HEK293 (cell line): ENCODE results near the gene RO60.

ENCODE experiments used
- CTCF ChIA-PET: fragments of 350-600 bp; formaldehyde crosslinking; extraction: SDS; loops from one replicate; lab custom pipeline; 2021; ENCODE audit warnings: antibody characterized with exemption; lab: Yijun Ruan, JAX
- POLR2A ChIA-PET: fragments of 300-600 bp; formaldehyde crosslinking; extraction: SDS; loops from one replicate; lab custom pipeline; 2020; ENCODE audit warnings: antibody characterized with exemption, inconsistent platforms; lab: Yijun Ruan, JAX
- H3K27ac ChIP-seq: fragments of 200-500 bp; sonication (Bioruptor generic); 2 replicates; pipeline ENCODE4 v1.5.1; 2014; ENCODE audit warnings: low read depth, low read length, control low read depth, inconsistent platforms; ENCODE audit errors: extremely low read depth
- H3K36me3 ChIP-seq, 2 experiments: fragments of 200-500 bp in 1 of 2; sonication (Bioruptor generic) in 1 of 2; 1 replicate in 1 of 2; 2 replicates in 1 of 2; pipeline ENCODE4 v1.5.1; 2014 to 2017; ENCODE audit warnings: inconsistent platforms in 2 of 2, low read length in 2 of 2; ENCODE audit not compliant: control insufficient read depth in 2 of 2, insufficient read depth in 1 of 2
- H3K4me1 ChIP-seq: fragments of 200-500 bp; sonication (Bioruptor generic); 2 replicates; pipeline ENCODE4 v1.5.1; 2014; ENCODE audit warnings: mild to moderate bottlenecking, low read length, inconsistent platforms; ENCODE audit not compliant: control insufficient read depth, insufficient read depth
- H3K4me3 ChIP-seq: 2 replicates; pipeline ENCODE4 v1.5.1; 2011; ENCODE audit warnings: low read depth, mild to moderate bottlenecking, control low read depth, low read length, moderate library complexity
- H3K9me3 ChIP-seq: fragments of 200-500 bp; sonication (Bioruptor generic); 2 replicates; pipeline ENCODE4 v1.5.1; 2014; ENCODE audit warnings: low read depth, low read length, inconsistent platforms; ENCODE audit not compliant: control insufficient read depth, insufficient read depth
- BCL11A ChIP-seq: fragments of 450-650 bp; formaldehyde crosslinking; IDR thresholded peaks from 2 replicates; pipeline ENCODE4 v1.5.1; 2016; ENCODE audit warnings: low read depth, missing biosample characterization, missing genetic modification characterization
- ELK4 ChIP-seq: IDR thresholded peaks from 2 replicates; pipeline ENCODE4 v1.6.1; 2011; ENCODE audit warnings: mild to moderate bottlenecking, low read depth, low read length, borderline replicate concordance
- FEZF1 ChIP-seq: fragments of 450-650 bp; formaldehyde crosslinking; IDR thresholded peaks from 2 replicates; pipeline ENCODE4 v1.5.1; 2016; ENCODE audit warnings: missing biosample characterization, missing genetic modification characterization
- HOXD13 ChIP-seq: sonication (generic); formaldehyde crosslinking; IDR thresholded peaks from 2 replicates; pipeline ENCODE4 v1.8.0; 2022; ENCODE audit warnings: missing genetic modification reagents, borderline replicate concordance
- KLF1 ChIP-seq: fragments of 450-650 bp; formaldehyde crosslinking; IDR thresholded peaks from 2 replicates; pipeline ENCODE4 v1.5.1; 2016; ENCODE audit warnings: missing biosample characterization, missing genetic modification characterization
- KLF9 ChIP-seq: fragments of 450-650 bp; formaldehyde crosslinking; IDR thresholded peaks from 2 replicates; pipeline ENCODE4 v1.5.1; 2016; ENCODE audit warnings: missing biosample characterization, missing genetic modification characterization, low read depth
- MYNN ChIP-seq: fragments of 450-650 bp; formaldehyde crosslinking; IDR thresholded peaks from 2 replicates; pipeline ENCODE4 v1.5.1; 2016; ENCODE audit warnings: missing biosample characterization, missing genetic modification characterization, borderline replicate concordance
- OSR2 ChIP-seq: fragments of 450-650 bp; formaldehyde crosslinking; IDR thresholded peaks from 2 replicates; pipeline ENCODE4 v1.5.1; 2016; ENCODE audit warnings: missing biosample characterization, missing genetic modification characterization
- REPIN1 ChIP-seq: fragments of 450-650 bp; formaldehyde crosslinking; IDR thresholded peaks from 2 replicates; pipeline ENCODE4 v1.5.1; 2017; ENCODE audit warnings: missing biosample characterization, missing genetic modification characterization, low read depth
- SCRT2 ChIP-seq: fragments of 450-650 bp; formaldehyde crosslinking; IDR thresholded peaks from 2 replicates; pipeline ENCODE4 v1.5.1; 2016; ENCODE audit warnings: missing biosample characterization, missing genetic modification characterization
- ZBTB20 ChIP-seq: fragments of 450-650 bp; formaldehyde crosslinking; IDR thresholded peaks from 2 replicates; pipeline ENCODE4 v1.5.1; 2016; ENCODE audit warnings: missing biosample characterization, missing genetic modification characterization
- ZBTB7A ChIP-seq: fragments of 450-650 bp; formaldehyde crosslinking; IDR thresholded peaks from 2 replicates; pipeline ENCODE4 v1.5.1; 2016; ENCODE audit warnings: low read depth, missing biosample characterization, missing genetic modification characterization
- ZBTB8A ChIP-seq: fragments of 450-650 bp; formaldehyde crosslinking; IDR thresholded peaks from 2 replicates; pipeline ENCODE4 v1.5.1; 2016; ENCODE audit warnings: missing biosample characterization, missing genetic modification characterization
- ZNF16 ChIP-seq: fragments of 450-650 bp; formaldehyde crosslinking; IDR thresholded peaks from 2 replicates; pipeline ENCODE4 v1.5.1; 2016; ENCODE audit warnings: low read depth, missing biosample characterization, missing genetic modification characterization
- ZNF169 ChIP-seq: fragments of 450-650 bp; formaldehyde crosslinking; IDR thresholded peaks from 2 replicates; pipeline ENCODE4 v1.5.1; 2016; ENCODE audit warnings: missing biosample characterization, missing genetic modification characterization
- ZNF211 ChIP-seq: fragments of 450-650 bp; formaldehyde crosslinking; IDR thresholded peaks from 2 replicates; pipeline ENCODE4 v1.5.1; 2016; ENCODE audit warnings: low read depth, missing biosample characterization, missing genetic modification characterization
- ZNF335 ChIP-seq: fragments of 450-650 bp; formaldehyde crosslinking; conservative IDR thresholded peaks from 2 replicates; pipeline ENCODE4 v1.5.1; 2016; ENCODE audit warnings: missing biosample characterization, missing genetic modification characterization
- ZNF510 ChIP-seq: fragments of 450-650 bp; formaldehyde crosslinking; IDR thresholded peaks from 2 replicates; pipeline ENCODE4 v1.5.1; 2018; ENCODE audit warnings: mild to moderate bottlenecking, missing genetic modification characterization, missing biosample characterization; ENCODE audit not compliant: insufficient replicate concordance
- ZNF530 ChIP-seq: fragments of 450-650 bp; formaldehyde crosslinking; IDR thresholded peaks from 2 replicates; pipeline ENCODE4 v1.5.1; 2016; ENCODE audit warnings: low read depth, missing biosample characterization, missing genetic modification characterization
- ZNF549 ChIP-seq: fragments of 450-650 bp; IDR thresholded peaks from 2 replicates; pipeline ENCODE4 v1.5.1; 2018; ENCODE audit warnings: missing biosample characterization, missing genetic modification characterization, mild to moderate bottlenecking, inconsistent platforms, moderate library complexity
- ZNF600 ChIP-seq: fragments of 450-650 bp; formaldehyde crosslinking; IDR thresholded peaks from 2 replicates; pipeline ENCODE4 v1.5.1; 2016; ENCODE audit warnings: missing biosample characterization, missing genetic modification characterization
- ZNF623 ChIP-seq: fragments of 450-650 bp; formaldehyde crosslinking; IDR thresholded peaks from 2 replicates; pipeline ENCODE4 v1.5.1; 2016; ENCODE audit warnings: missing biosample characterization, missing genetic modification characterization
- ZNF654 ChIP-seq: fragments of 450-650 bp; formaldehyde crosslinking; IDR thresholded peaks from 2 replicates; pipeline ENCODE4 v1.5.1; 2016; ENCODE audit warnings: low read depth, missing biosample characterization, missing genetic modification characterization
- ZNF660 ChIP-seq: fragments of 450-650 bp; IDR thresholded peaks from 2 replicates; pipeline ENCODE4 v1.5.1; 2018; ENCODE audit warnings: missing biosample characterization, mild to moderate bottlenecking, missing genetic modification characterization
- ZNF664 ChIP-seq: fragments of 450-650 bp; formaldehyde crosslinking; IDR thresholded peaks from 2 replicates; pipeline ENCODE4 v1.5.1; 2016; ENCODE audit warnings: missing biosample characterization, missing genetic modification characterization
- ZNF677 ChIP-seq: fragments of 450-650 bp; IDR thresholded peaks from 2 replicates; pipeline ENCODE4 v1.5.0; 2018; ENCODE audit warnings: missing biosample characterization, mild to moderate bottlenecking, missing genetic modification characterization, moderate library complexity
- ZNF76 ChIP-seq: fragments of 450-650 bp; formaldehyde crosslinking; IDR thresholded peaks from 2 replicates; pipeline ENCODE4; 2016; ENCODE audit warnings: low read depth, missing biosample characterization, missing genetic modification characterization, borderline replicate concordance
- ZSCAN30 ChIP-seq: fragments of 450-650 bp; IDR thresholded peaks from 2 replicates; pipeline ENCODE4 v1.5.1; 2018; ENCODE audit warnings: missing biosample characterization, mild to moderate bottlenecking, missing genetic modification characterization, moderate library complexity
- TF ChIP-seq, protein P1 (sequence below): fragments of 450-650 bp; formaldehyde crosslinking; conservative IDR thresholded peaks from 2 replicates; pipeline ENCODE4 v1.5.1; 2016; ENCODE audit warnings: low read depth, missing biosample characterization, missing genetic modification characterization
- TF ChIP-seq, protein P2 (sequence below): fragments of 450-650 bp; formaldehyde crosslinking; IDR thresholded peaks from 2 replicates; pipeline ENCODE4 v1.5.1; 2016; ENCODE audit warnings: missing biosample characterization, missing genetic modification characterization

RO60 gene

GRCh38 chr1:193070942-193071341 is 11.5 kb downstream of the RO60 start (continued):
- TF ChIP-seq MYNN (tag by site-specific recombination): no peak
- no peak for TF ChIP-seq ZNF664 (tag by site-specific recombination)
- TF ChIP-seq ZNF76: no peak
- peak; percentile 79 for TF ChIP-seq ZNF600 (tag by site-specific recombination)
- no peak for TF ChIP-seq REPIN1 (tag by site-specific recombination)
- TF ChIP-seq ZNF677: no peak
- TF ChIP-seq ZNF549 (tag by site-specific recombination): peak; percentile 84
- TF ChIP-seq ZNF654 (tag by site-specific recombination): no peak
- TF ChIP-seq ZNF510: no peak
- no peak for TF ChIP-seq ZNF530 (tag by site-specific recombination)
- TF ChIP-seq KLF1 (tag by site-specific recombination): no peak
- TF ChIP-seq ZNF660 (tag by site-specific recombination): no peak
- 0 out of 2 replicates have a peak, but pooled peaks have one; percentile 7 for TF ChIP-seq ZNF335 (tag by site-specific recombination)
- no peak for TF ChIP-seq ZBTB7A
- peak; percentile 30; the same call in 1 of the 2 replicates for TF ChIP-seq OSR2 (tag by site-specific recombination)
- no peak for TF ChIP-seq ZNF623 (tag by site-specific recombination)
- no peak for TF ChIP-seq KLF9
- TF ChIP-seq, protein P1, sequence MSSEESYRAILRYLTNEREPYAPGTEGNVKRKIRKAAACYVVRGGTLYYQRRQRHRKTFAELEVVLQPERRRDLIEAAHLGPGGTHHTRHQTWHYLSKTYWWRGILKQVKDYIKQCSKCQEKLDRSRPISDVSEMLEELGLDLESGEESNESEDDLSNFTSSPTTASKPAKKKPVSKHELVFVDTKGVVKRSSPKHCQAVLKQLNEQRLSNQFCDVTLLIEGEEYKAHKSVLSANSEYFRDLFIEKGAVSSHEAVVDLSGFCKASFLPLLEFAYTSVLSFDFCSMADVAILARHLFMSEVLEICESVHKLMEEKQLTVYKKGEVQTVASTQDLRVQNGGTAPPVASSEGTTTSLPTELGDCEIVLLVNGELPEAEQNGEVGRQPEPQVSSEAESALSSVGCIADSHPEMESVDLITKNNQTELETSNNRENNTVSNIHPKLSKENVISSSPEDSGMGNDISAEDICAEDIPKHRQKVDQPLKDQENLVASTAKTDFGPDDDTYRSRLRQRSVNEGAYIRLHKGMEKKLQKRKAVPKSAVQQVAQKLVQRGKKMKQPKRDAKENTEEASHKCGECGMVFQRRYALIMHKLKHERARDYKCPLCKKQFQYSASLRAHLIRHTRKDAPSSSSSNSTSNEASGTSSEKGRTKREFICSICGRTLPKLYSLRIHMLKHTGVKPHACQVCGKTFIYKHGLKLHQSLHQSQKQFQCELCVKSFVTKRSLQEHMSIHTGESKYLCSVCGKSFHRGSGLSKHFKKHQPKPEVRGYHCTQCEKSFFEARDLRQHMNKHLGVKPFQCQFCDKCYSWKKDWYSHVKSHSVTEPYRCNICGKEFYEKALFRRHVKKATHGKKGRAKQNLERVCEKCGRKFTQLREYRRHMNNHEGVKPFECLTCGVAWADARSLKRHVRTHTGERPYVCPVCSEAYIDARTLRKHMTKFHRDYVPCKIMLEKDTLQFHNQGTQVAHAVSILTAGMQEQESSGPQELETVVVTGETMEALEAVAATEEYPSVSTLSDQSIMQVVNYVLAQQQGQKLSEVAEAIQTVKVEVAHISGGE: peak; percentile 49
- TF ChIP-seq FEZF1 (tag by site-specific recombination): peak; percentile 81
- TF ChIP-seq ZNF211 (tag by site-specific recombination): no peak

- POLR2A ChIA-PET: no interaction called here
Observed at GRCh38 chr1:193077991-193078390, 18.6 kb downstream of the RO60 start.

More at GRCh38 chr1:193077991-193078390, 18.6 kb downstream of the RO60 start:
- TF ChIP-seq ZNF169 (tag by site-specific recombination) (no peak), ZBTB8A (no peak), ZSCAN30 (tag by site-specific recombination) (no peak), BCL11A (no peak), HOXD13 (CRISPR knock-in tag) (no peak), ZNF16 (tag by site-specific recombination) (no peak), ZBTB20 (tag by site-specific recombination) (no peak), ELK4 (no peak), SCRT2 (tag by site-specific recombination) (no peak)
- TF ChIP-seq, protein P2, sequence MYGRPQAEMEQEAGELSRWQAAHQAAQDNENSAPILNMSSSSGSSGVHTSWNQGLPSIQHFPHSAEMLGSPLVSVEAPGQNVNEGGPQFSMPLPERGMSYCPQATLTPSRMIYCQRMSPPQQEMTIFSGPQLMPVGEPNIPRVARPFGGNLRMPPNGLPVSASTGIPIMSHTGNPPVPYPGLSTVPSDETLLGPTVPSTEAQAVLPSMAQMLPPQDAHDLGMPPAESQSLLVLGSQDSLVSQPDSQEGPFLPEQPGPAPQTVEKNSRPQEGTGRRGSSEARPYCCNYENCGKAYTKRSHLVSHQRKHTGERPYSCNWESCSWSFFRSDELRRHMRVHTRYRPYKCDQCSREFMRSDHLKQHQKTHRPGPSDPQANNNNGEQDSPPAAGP (tag by site-specific recombination): no peak
- Histone ChIP-seq H3K4me3 (no peak overlapping the region), H3K9me3 (no peaks in the 10 kb centered on the region), H3K36me3 (peaks cover 31 to 67% of the 10 kb centered on the region in 2 experiments), H3K27ac (no peak overlapping the region), H3K4me1 (no peaks in the 10 kb centered on the region)
- CTCF ChIA-PET: no interaction called here
